ENCODE results near the gene TSPAN17.

The TSPAN17 gene

GRCh38 chr5:176678584-176678983, 31.3 kb downstream of the TSPAN17 start:
- Histone ChIP-seq H3K9me3 (ENCODE audit: control insufficient read depth, low read length) (no peaks in the 10 kb centered on the region), H2BK5ac (ENCODE audit: low read depth, low read length, poor library complexity, severe bottlenecking) (no peak overlapping the region), H3K27me3 (ENCODE audit: control insufficient read depth in 1 of 2, insufficient read depth in 1 of 2, low read length in 2 of 2) (peaks cover 47 to 67% of the 10 kb centered on the region in 2 experiments), H2BK12ac (ENCODE audit: low read length in 2 of 2) (no peak overlapping the region), H3K27ac (ENCODE audit: low read length, poor library complexity, severe bottlenecking) (no peak overlapping the region), H2BK120ac (ENCODE audit: low read depth, low read length) (no peak overlapping the region), H2AK5ac (ENCODE audit: low read length, severe bottlenecking) (no peak overlapping the region), H2AFZ (ENCODE audit: low read depth, low read length) (no peak overlapping the region), H3K4me1 (ENCODE audit: control insufficient read depth, insufficient read depth, low read depth, low read length) (peaks cover 21% of the 10 kb centered on the region), H3K79me1 (replicated peaks; ENCODE audit: low read length, poor library complexity, severe bottlenecking) (no peaks in the 10 kb centered on the region), H3K14ac (ENCODE audit: low read length in 2 of 2) (peak overlapping the region in 1 of 2 experiments; percentile 14), H3K4ac (ENCODE audit: low read depth in 1 of 2, low read length in 2 of 2) (no peak overlapping the region), H3K9ac (ENCODE audit: low read length) (no peak overlapping the region), H4K8ac (ENCODE audit: low read length) (no peak overlapping the region), H2BK15ac (ENCODE audit: low read depth, poor library complexity, severe bottlenecking) (no peak overlapping the region), H3K4me2 (ENCODE audit: low read length, poor library complexity, severe bottlenecking) (no peak overlapping the region), H3K36me3 (ENCODE audit: control insufficient read depth in 1 of 2, insufficient read depth in 2 of 2, low read depth in 1 of 2, low read length in 2 of 2) (no peaks in the 10 kb centered on the region), H3K18ac (ENCODE audit: low read depth in 1 of 2, low read length in 2 of 2) (no peak overlapping the region), H3K4me3 (ENCODE audit: insufficient read depth in 1 of 2, low read depth in 1 of 2, low read length in 2 of 2) (no peak overlapping the region), H4K91ac (ENCODE audit: low read length) (no peak overlapping the region), H3K23ac (ENCODE audit: low read length in 2 of 2) (no peak overlapping the region)
- 94% methylated on average over 5 of the region's 5 CpGs for WGBS
- DNase-seq: no peak

DNA sequence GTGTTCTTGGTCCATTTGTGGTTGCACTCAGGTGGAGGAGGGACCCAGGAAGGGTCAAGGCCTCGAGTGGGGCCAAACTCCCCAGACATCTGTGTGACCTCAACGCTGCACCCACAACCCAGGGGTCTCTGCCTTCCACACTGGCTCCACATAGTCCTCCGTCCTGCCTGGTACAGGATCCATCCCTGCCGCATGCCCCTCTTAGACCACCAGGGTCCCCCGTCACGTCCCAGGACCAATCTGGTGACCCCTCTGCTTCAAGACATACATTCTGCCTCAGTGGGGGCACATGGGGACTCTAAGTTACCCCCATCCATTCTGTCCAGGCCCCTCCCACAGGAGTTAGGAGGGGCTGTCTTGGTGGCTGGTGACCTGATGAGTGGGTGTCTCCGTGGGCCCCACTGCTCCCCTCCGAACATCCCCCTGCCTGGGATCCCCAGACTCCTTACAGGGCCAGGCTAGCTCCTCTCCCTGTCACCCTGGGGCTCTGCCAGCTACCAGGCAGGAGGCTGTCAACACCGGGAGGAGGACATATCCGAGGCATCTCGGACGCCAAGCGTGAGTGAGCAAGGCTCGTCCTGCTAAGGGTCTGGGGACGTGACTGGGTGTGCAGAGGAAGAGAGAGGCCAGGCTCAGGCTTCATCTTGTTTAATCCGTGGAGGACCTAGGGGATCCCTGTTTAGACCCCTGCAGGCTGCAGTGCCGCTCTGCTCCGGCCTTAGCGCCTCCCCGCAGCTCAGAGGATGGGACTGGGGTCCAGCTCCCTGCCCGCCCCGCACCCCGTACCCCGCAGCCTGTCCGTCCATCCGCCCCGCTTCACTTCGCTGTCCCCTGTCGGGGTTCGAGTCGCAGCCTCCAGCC, 32.3 kb downstream of the TSPAN17 start:
- no peaks in the 10 kb centered on the region for H3K36me3 ChIP-seq (ENCODE audit: control insufficient read depth in 1 of 2, insufficient read depth in 2 of 2, low read depth in 1 of 2, low read length in 2 of 2)
- no peak for DNase-seq
- no peak overlapping the region for H3K23ac ChIP-seq (ENCODE audit: low read length in 2 of 2)
- H4K91ac ChIP-seq (ENCODE audit: low read length): peak overlapping the region; percentile 55
- H3K4me3 ChIP-seq (ENCODE audit: insufficient read depth in 1 of 2, low read depth in 1 of 2, low read length in 2 of 2): no peak overlapping the region
- H3K27ac ChIP-seq (ENCODE audit: low read length, poor library complexity, severe bottlenecking): no peak overlapping the region
- 59% methylated on average over 31 of the region's 31 CpGs for WGBS
- no peak overlapping the region for H2AFZ ChIP-seq (ENCODE audit: low read depth, low read length)
- H3K79me1 ChIP-seq (replicated peaks; ENCODE audit: low read length, poor library complexity, severe bottlenecking): no peaks in the 10 kb centered on the region
- no peaks in the 10 kb centered on the region for H3K9me3 ChIP-seq (ENCODE audit: control insufficient read depth, low read length)
- peaks cover 55 to 74% of the 10 kb centered on the region in 2 experiments for H3K27me3 ChIP-seq (ENCODE audit: control insufficient read depth in 1 of 2, insufficient read depth in 1 of 2, low read length in 2 of 2)
- H3K4me2 ChIP-seq (ENCODE audit: low read length, poor library complexity, severe bottlenecking): no peak overlapping the region
- H3K9ac ChIP-seq (ENCODE audit: low read length): no peak overlapping the region
- H2BK12ac ChIP-seq (ENCODE audit: low read length in 2 of 2): no peak overlapping the region
- H2AK5ac ChIP-seq (ENCODE audit: low read length, severe bottlenecking): no peak overlapping the region
- no peak overlapping the region for H3K18ac ChIP-seq (ENCODE audit: low read depth in 1 of 2, low read length in 2 of 2)
- no peak overlapping the region for H2BK15ac ChIP-seq (ENCODE audit: low read depth, poor library complexity, severe bottlenecking)
- no peak overlapping the region for H3K4ac ChIP-seq (ENCODE audit: low read depth in 1 of 2, low read length in 2 of 2)
- peaks cover 21% of the 10 kb centered on the region for H3K4me1 ChIP-seq (ENCODE audit: control insufficient read depth, insufficient read depth, low read depth, low read length)
- no peak overlapping the region for H2BK5ac ChIP-seq (ENCODE audit: low read depth, low read length, poor library complexity, severe bottlenecking)
- no peak overlapping the region for H3K14ac ChIP-seq (ENCODE audit: low read length in 2 of 2)
- no peak overlapping the region for H2BK120ac ChIP-seq (ENCODE audit: low read depth, low read length)
- no peak overlapping the region for H4K8ac ChIP-seq (ENCODE audit: low read length)

DNA sequence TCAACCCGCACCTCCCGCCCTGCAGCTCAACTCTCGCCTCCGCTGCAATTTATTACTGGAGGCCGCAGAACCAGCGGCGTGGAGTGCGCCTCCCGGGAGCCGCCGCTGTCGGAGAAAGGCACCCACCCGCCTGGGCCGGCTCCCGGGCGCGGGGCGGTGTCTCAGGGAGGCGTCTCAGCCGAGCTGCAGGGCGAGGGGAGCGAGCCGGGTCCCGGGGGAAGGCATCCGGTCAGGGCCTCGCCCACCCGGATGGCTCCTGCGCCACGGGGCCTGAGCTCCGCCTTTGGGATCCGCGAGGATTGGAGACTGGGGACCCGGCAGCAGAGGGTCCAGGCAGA, 32.9 kb downstream of the TSPAN17 start:
- Histone ChIP-seq H3K27ac (ENCODE audit: low read length, poor library complexity, severe bottlenecking) (no peak overlapping the region), H3K4me2 (ENCODE audit: low read length, poor library complexity, severe bottlenecking) (peak overlapping the region; percentile 23), H4K91ac (ENCODE audit: low read length) (no peak overlapping the region), H2AFZ (ENCODE audit: low read depth, low read length) (no peak overlapping the region), H4K8ac (ENCODE audit: low read length) (no peak overlapping the region), H2BK5ac (ENCODE audit: low read depth, low read length, poor library complexity, severe bottlenecking) (no peak overlapping the region), H3K18ac (ENCODE audit: low read depth in 1 of 2, low read length in 2 of 2) (no peak overlapping the region), H3K14ac (ENCODE audit: low read length in 2 of 2) (no peak overlapping the region), H2BK120ac (ENCODE audit: low read depth, low read length) (no peak overlapping the region), H2AK5ac (ENCODE audit: low read length, severe bottlenecking) (no peak overlapping the region), H3K36me3 (ENCODE audit: control insufficient read depth in 1 of 2, insufficient read depth in 2 of 2, low read depth in 1 of 2, low read length in 2 of 2) (no peaks in the 10 kb centered on the region), H3K79me1 (replicated peaks; ENCODE audit: low read length, poor library complexity, severe bottlenecking) (no peaks in the 10 kb centered on the region), H3K9me3 (ENCODE audit: control insufficient read depth, low read length) (peaks cover 5% of the 10 kb centered on the region), H3K4me3 (ENCODE audit: insufficient read depth in 1 of 2, low read depth in 1 of 2, low read length in 2 of 2) (no peak overlapping the region), H3K23ac (ENCODE audit: low read length in 2 of 2) (no peak overlapping the region), H3K4me1 (ENCODE audit: control insufficient read depth, insufficient read depth, low read depth, low read length) (peaks cover 21% of the 10 kb centered on the region), H2BK15ac (ENCODE audit: low read depth, poor library complexity, severe bottlenecking) (no peak overlapping the region), H3K9ac (ENCODE audit: low read length) (no peak overlapping the region), H2BK12ac (ENCODE audit: low read length in 2 of 2) (no peak overlapping the region), H3K27me3 (ENCODE audit: control insufficient read depth in 1 of 2, insufficient read depth in 1 of 2, low read length in 2 of 2) (peaks cover 59 to 80% of the 10 kb centered on the region in 2 experiments), H3K4ac (ENCODE audit: low read depth in 1 of 2, low read length in 2 of 2) (no peak overlapping the region)
- DNase-seq: no peak
- 15% methylated on average over 32 of the region's 33 CpGs for WGBS

- Histone ChIP-seq H3K4me2 (ENCODE audit: low read length, poor library complexity, severe bottlenecking) (no peak overlapping the region), H3K27ac (ENCODE audit: low read length, poor library complexity, severe bottlenecking) (no peak overlapping the region), H3K4me3 (ENCODE audit: insufficient read depth in 1 of 2, low read depth in 1 of 2, low read length in 2 of 2) (no peak overlapping the region), H3K23ac (ENCODE audit: low read length in 2 of 2) (no peak overlapping the region), H2AFZ (ENCODE audit: low read depth, low read length) (no peak overlapping the region), H3K36me3 (ENCODE audit: control insufficient read depth in 1 of 2, insufficient read depth in 2 of 2, low read depth in 1 of 2, low read length in 2 of 2) (no peaks in the 10 kb centered on the region), H3K4ac (ENCODE audit: low read depth in 1 of 2, low read length in 2 of 2) (no peak overlapping the region), H3K9me3 (ENCODE audit: control insufficient read depth, low read length) (peaks cover 5% of the 10 kb centered on the region), H2BK12ac (ENCODE audit: low read length in 2 of 2) (no peak overlapping the region), H3K14ac (ENCODE audit: low read length in 2 of 2) (no peak overlapping the region), H3K9ac (ENCODE audit: low read length) (no peak overlapping the region), H2BK15ac (ENCODE audit: low read depth, poor library complexity, severe bottlenecking) (no peak overlapping the region), H2BK5ac (ENCODE audit: low read depth, low read length, poor library complexity, severe bottlenecking) (no peak overlapping the region), H3K18ac (ENCODE audit: low read depth in 1 of 2, low read length in 2 of 2) (no peak overlapping the region), H3K4me1 (ENCODE audit: control insufficient read depth, insufficient read depth, low read depth, low read length) (peaks cover 9% of the 10 kb centered on the region), H3K27me3 (ENCODE audit: control insufficient read depth in 1 of 2, insufficient read depth in 1 of 2, low read length in 2 of 2) (peaks cover 59 to 78% of the 10 kb centered on the region in 2 experiments), H4K8ac (ENCODE audit: low read length) (no peak overlapping the region), H2AK5ac (ENCODE audit: low read length, severe bottlenecking) (no peak overlapping the region), H2BK120ac (ENCODE audit: low read depth, low read length) (no peak overlapping the region), H4K91ac (ENCODE audit: low read length) (no peak overlapping the region), H3K79me1 (replicated peaks; ENCODE audit: low read length, poor library complexity, severe bottlenecking) (no peaks in the 10 kb centered on the region)
- DNase-seq: no peak
- 92% methylated on average over 5 of the region's 6 CpGs for WGBS
Observed at GRCh38 chr5:176682016-176682531, 34.8 kb downstream of the TSPAN17 start.

Measured in mesenchymal stem cell (in vitro differentiated cells and primary cell).